ENCODE data around the gene PRRG2.

PRRG2 gene

GRCh38 chr19:49581007-49581508 lies at the start of gene PRRG2:
Gene PRRG2, plus strand, starts transcription at chr19:49581316. Its CDS starts 1,904 bp downstream, at chr19:49583220.
- no peak for DNase-seq

- DNase-seq, result peak; percentile 75 to 77
Measured at GRCh38 chr19:49533551-49534488, 47.3 kb upstream of the PRRG2 start.

GRCh38 chr19:49534632-49535385 lies 46.3 kb upstream of the PRRG2 start:
- DNase-seq, result no peak

GRCh38 chr19:49536921-49537462 lies 44.1 kb upstream of the PRRG2 start:
- DNase-seq, result no peak

- no peak for DNase-seq
Measured at GRCh38 chr19:49538643-49539042, 42.5 kb upstream of the PRRG2 start.

GRCh38 chr19:49539192-49539952 lies 41.7 kb upstream of the PRRG2 start:
- DNase-seq, result no peak

- DNase-seq, result no peak
Measured at GRCh38 chr19:49541914-49542313, 39.2 kb upstream of the PRRG2 start.

- no peak for DNase-seq
Measured at GRCh38 chr19:49542446-49542845, 38.7 kb upstream of the PRRG2 start.

- DNase-seq, result no peak
Measured at GRCh38 chr19:49543032-49543431, 38.1 kb upstream of the PRRG2 start.

GRCh38 chr19:49544154-49544553 lies 37.0 kb upstream of the PRRG2 start:
- DNase-seq, result no peak

- DNase-seq, result peak; percentile 51
Measured at GRCh38 chr19:49546825-49547565, 34.1 kb upstream of the PRRG2 start.

GRCh38 chr19:49549045-49549444 lies 32.1 kb upstream of the PRRG2 start:
- DNase-seq, result no peak

- no peak for DNase-seq
Measured at GRCh38 chr19:49551531-49551930, 29.6 kb upstream of the PRRG2 start.

GRCh38 chr19:49552749-49553148 lies 28.4 kb upstream of the PRRG2 start:
- no peak for DNase-seq

GRCh38 chr19:49553451-49554271 lies 27.5 kb upstream of the PRRG2 start:
- DNase-seq, result peak; percentile 59 to 63

- no peak for DNase-seq
Measured at GRCh38 chr19:49554701-49555181, 26.4 kb upstream of the PRRG2 start.

GRCh38 chr19:49555600-49556411 lies 25.3 kb upstream of the PRRG2 start:
- peak; percentile 80 for DNase-seq

- DNase-seq, result no peak
Measured at GRCh38 chr19:49556412-49557398, 24.4 kb upstream of the PRRG2 start.
